Hepatocyte (in vitro differentiated cells): ENCODE data around the gene FADS1. TPM values are rescaled to one million over a fixed set of nuclear protein-coding genes. Genes with fewer than 3 reads are reported as not detected.

Experiments used
- DNase-seq: peaks from one replicate; pipeline ENCODE4 v3.0.0-alpha.2; 2016; ENCODE audit warnings: low spot score
- H2AFZ ChIP-seq: fragments of 200-600 bp; sonication (generic); 2 replicates; pipeline ENCODE4 v1.6.0; 2016; ENCODE audit warnings: antibody characterized with exemption, mild to moderate bottlenecking
- H3K27ac ChIP-seq: fragments of 200-600 bp; sonication (generic); 2 replicates; pipeline ENCODE4 v1.5.1; 2016; ENCODE audit warnings: mild to moderate bottlenecking
- H3K27me3 ChIP-seq: fragments of 200-600 bp; sonication (generic); 2 replicates; pipeline ENCODE4 v1.6.1; 2016
- H3K36me3 ChIP-seq: fragments of 200-600 bp; sonication (generic); replicated peaks from 2 replicates; pipeline ENCODE4 v1.5.1; 2016; ENCODE audit warnings: low read depth; ENCODE audit not compliant: insufficient read depth
- H3K4me1 ChIP-seq: fragments of 200-600 bp; sonication (generic); 2 replicates; pipeline ENCODE4 v1.5.1; 2016; ENCODE audit warnings: mild to moderate bottlenecking, moderate library complexity; ENCODE audit not compliant: insufficient read depth
- H3K4me2 ChIP-seq: fragments of 200-600 bp; sonication (generic); 2 replicates; pipeline ENCODE4 v1.6.0; 2016
- H3K4me3 ChIP-seq: fragments of 200-600 bp; sonication (generic); 2 replicates; pipeline ENCODE4 v1.5.1; 2016; ENCODE audit warnings: mild to moderate bottlenecking
- H3K79me2 ChIP-seq: fragments of 200-600 bp; sonication (generic); 2 replicates; pipeline ENCODE4 v1.6.0; 2017; ENCODE audit warnings: mild to moderate bottlenecking
- H3K9me2 ChIP-seq: fragments of 200-600 bp; sonication (generic); replicated peaks from 2 replicates; pipeline ENCODE4 v1.6.0; 2017; ENCODE audit warnings: mild to moderate bottlenecking; ENCODE audit not compliant: insufficient read depth
- H3K9me3 ChIP-seq: fragments of 200-600 bp; sonication (generic); 2 replicates; pipeline ENCODE4 v1.5.1; 2016; ENCODE audit warnings: low read depth, mild to moderate bottlenecking
- H4K20me1 ChIP-seq: fragments of 200-600 bp; sonication (generic); 2 replicates; pipeline ENCODE4 v1.6.0; 2016; ENCODE audit warnings: mild to moderate bottlenecking; ENCODE audit not compliant: insufficient read depth, poor library complexity, severe bottlenecking
- CTCF ChIP-seq: fragments of 200-600 bp; sonication (generic); IDR thresholded peaks from 2 replicates; pipeline ENCODE4 v1.5.1; 2016; ENCODE audit warnings: antibody characterized with exemption, mild to moderate bottlenecking; ENCODE audit not compliant: poor library complexity
- EZH2 ChIP-seq: fragments of 200-600 bp; sonication (generic); IDR thresholded peaks from 2 replicates; pipeline ENCODE4 v1.6.1; 2016; ENCODE audit warnings: antibody characterized with exemption, mild to moderate bottlenecking, borderline replicate concordance
- EZH2phosphoT487 ChIP-seq: fragments of 200-600 bp; sonication (generic); IDR thresholded peaks from one replicate; pipeline ENCODE4 v1.6.1; 2018; ENCODE audit warnings: antibody characterized with exemption, mild to moderate bottlenecking, low read depth, moderate library complexity; ENCODE audit not compliant: unreplicated experiment, severe bottlenecking
- WGBS: methylation state at CpG from one replicate; pipeline ENCODE4 v1.1.6; 2016; ENCODE audit warnings: low lambda C conversion rate; ENCODE audit errors: missing lambda C conversion rate; 5-methylcytosine and 5-hydroxymethylcytosine counted together
- polyA plus RNA-seq: library from polyadenylated mRNA; unstranded; fragments of >200 nt; fragmentation: Nextera tagmentation; extraction: Ambion mirVana; gene quantifications from 2 replicates; pipeline ENCODE4 v1.2.1, GENCODE V29; 2016
- total RNA-seq: library from RNA; depleted of rRNA; stranded (reverse); fragments of >200 nt; gene quantifications from 2 replicates; pipeline ENCODE4 v1.2.3, GENCODE V29; 2014

FADS1 gene
- total and polyA plus RNA-seq, 2 experiments from 2014 or later: 151 to 230 TPM

- H3K4me2 ChIP-seq: no peak overlapping the region
- H3K36me3 ChIP-seq: no peaks in the 10 kb centered on the region
- no peak overlapping the region for H3K4me3 ChIP-seq
- no peaks in the 10 kb centered on the region for H3K79me2 ChIP-seq
- 97% methylated on average over 6 of the region's 6 CpGs for WGBS
- H4K20me1 ChIP-seq: no peaks in the 10 kb centered on the region
- no peak overlapping the region for H2AFZ ChIP-seq
- no peaks in the 10 kb centered on the region for H3K4me1 ChIP-seq
- H3K9me3 ChIP-seq: no peaks in the 10 kb centered on the region
- H3K9me2 ChIP-seq: no peaks in the 10 kb centered on the region
- no peaks in the 10 kb centered on the region for H3K27me3 ChIP-seq
- DNase-seq: no peak
- TF ChIP-seq CTCF (no peak), EZH2 (no peak), EZH2phosphoT487 (no peak)
- H3K27ac ChIP-seq: no peak overlapping the region
Observed at GRCh38 chr11:61851900-61852295, 35.1 kb upstream of the FADS1 start.

GRCh38 chr11:61851113-61851899 lies 34.5 kb upstream of the FADS1 start:
- no peak for DNase-seq
- Histone ChIP-seq H4K20me1 (no peaks in the 10 kb centered on the region), H3K4me2 (no peak overlapping the region), H3K4me1 (no peaks in the 10 kb centered on the region), H2AFZ (no peak overlapping the region), H3K36me3 (no peaks in the 10 kb centered on the region), H3K9me2 (no peaks in the 10 kb centered on the region), H3K27me3 (no peaks in the 10 kb centered on the region), H3K4me3 (no peak overlapping the region), H3K27ac (no peak overlapping the region), H3K9me3 (no peaks in the 10 kb centered on the region), H3K79me2 (no peaks in the 10 kb centered on the region)
- TF ChIP-seq EZH2 (no peak), CTCF (no peak), EZH2phosphoT487 (no peak)
- 95% methylated on average over 24 of the region's 24 CpGs for WGBS

- no peaks in the 10 kb centered on the region for H3K9me2 ChIP-seq
- H3K4me2 ChIP-seq: no peak overlapping the region
- DNase-seq: no peak
- no peaks in the 10 kb centered on the region for H3K4me1 ChIP-seq
- H3K4me3 ChIP-seq: no peak overlapping the region
- no peaks in the 10 kb centered on the region for H3K27me3 ChIP-seq
- H4K20me1 ChIP-seq: no peaks in the 10 kb centered on the region
- WGBS: 95% methylated on average over 7 of the region's 7 CpGs
- H2AFZ ChIP-seq: no peak overlapping the region
- TF ChIP-seq EZH2phosphoT487: no peak
- TF ChIP-seq EZH2: no peak
- no peak for TF ChIP-seq CTCF
- H3K36me3 ChIP-seq: no peaks in the 10 kb centered on the region
- no peaks in the 10 kb centered on the region for H3K79me2 ChIP-seq
- no peak overlapping the region for H3K27ac ChIP-seq
- H3K9me3 ChIP-seq: no peaks in the 10 kb centered on the region
Observed at GRCh38 chr11:61850687-61851086, 33.9 kb upstream of the FADS1 start.
